ENCODE results near the gene HNRNPUL2.
"Not testable (repeated sequence)": the region's sequence is repeated elsewhere in the genome, so short reads cannot be mapped to it uniquely, and the experiment has no call there.

Gene HNRNPUL2

GRCh38 chr11:62705413-62705812, 21.8 kb downstream of the HNRNPUL2 start:
- peaks cover 47% of the 10 kb centered on the region for H3K36me3 ChIP-seq (ENCODE audit: insufficient read depth, low read length)
- no peaks in the 10 kb centered on the region for H3K79me2 ChIP-seq (ENCODE audit: insufficient read depth, low read length)
- H2AFZ ChIP-seq (ENCODE audit: low read length) = no peak overlapping the region

DNA sequence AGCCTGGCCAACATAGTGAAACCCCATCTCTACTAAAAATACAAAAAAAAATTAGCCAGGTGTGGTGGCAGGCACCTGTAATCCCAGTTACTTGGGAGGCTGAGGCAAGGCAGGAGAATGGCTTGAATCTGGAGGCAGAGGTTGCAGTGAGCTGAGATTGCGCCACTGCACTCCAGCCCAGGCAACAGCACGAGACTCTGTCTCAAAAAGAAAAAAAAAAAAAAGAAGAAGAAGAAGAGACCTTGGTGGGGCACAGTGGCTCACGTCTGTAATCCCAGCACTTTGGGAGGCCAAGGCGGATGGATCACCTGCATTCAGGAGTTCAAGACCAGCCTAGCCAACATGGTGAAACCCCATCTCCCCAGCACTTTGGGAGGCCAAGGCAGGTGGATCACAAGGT, 23.3 kb downstream of the HNRNPUL2 start:
- H3K4me2 ChIP-seq (ENCODE audit: low read length) = not testable (repeated sequence)

More at GRCh38 chr11:62705413-62705812, 21.8 kb downstream of the HNRNPUL2 start:
- no peaks in the 10 kb centered on the region for H3K27me3 ChIP-seq (ENCODE audit: insufficient read depth, low read length)
- H3K4me3 ChIP-seq (ENCODE audit: low read depth, low read length, poor library complexity, severe bottlenecking) = peak overlapping the region; percentile 71
- H3K9me2 ChIP-seq (ENCODE audit: low read depth, low read length) = no peaks in the 10 kb centered on the region
- H4K20me1 ChIP-seq (ENCODE audit: insufficient read depth, low read length) = no peaks in the 10 kb centered on the region
- TF ChIP-seq EZH2 (IDR thresholded peaks at IDR 0.05; ENCODE audit: borderline replicate concordance, low read length) (no peak), CTCF (IDR thresholded peaks at IDR 0.05; ENCODE audit: low read length) (no peak)
- 0 out of 2 replicates have a peak, but pooled peaks cover 7% of the 10 kb centered on the region for H3F3A ChIP-seq (ENCODE audit: insufficient read depth, low read length)
- peak overlapping the region; percentile 90 for H3K4me2 ChIP-seq (ENCODE audit: low read length)
- peak overlapping the region; percentile 47 for H3K27ac ChIP-seq (ENCODE audit: low read depth, low read length, poor library complexity, severe bottlenecking)
- peaks cover 48% of the 10 kb centered on the region for H3K4me1 ChIP-seq (ENCODE audit: insufficient read depth, low read length, severe bottlenecking)
- H3K9ac ChIP-seq (ENCODE audit: low read length) = peak overlapping the region; percentile 77
- no peaks in the 10 kb centered on the region for H3K9me3 ChIP-seq (ENCODE audit: low read length)

DNA sequence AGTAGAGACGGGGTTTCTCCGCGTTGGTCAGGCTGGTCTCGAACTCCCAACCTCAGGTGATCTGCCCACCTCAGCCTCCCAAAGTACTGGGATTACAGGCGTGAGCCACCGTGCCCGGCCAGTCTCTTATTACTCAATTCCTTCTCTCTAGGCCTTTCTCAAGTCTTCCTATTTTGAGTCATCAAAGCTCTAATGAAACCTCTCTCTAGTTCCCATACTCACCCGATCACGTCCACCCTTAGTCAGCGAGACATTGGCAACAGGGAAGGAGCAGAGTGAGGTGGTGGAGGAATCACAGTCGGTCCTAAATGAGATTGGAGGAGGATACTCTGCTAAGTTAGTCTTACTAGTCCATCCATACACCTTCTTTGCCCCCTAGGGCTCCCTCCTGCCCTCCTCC, 25.0 kb downstream of the HNRNPUL2 start:
- TF ChIP-seq EZH2 (IDR thresholded peaks at IDR 0.05; ENCODE audit: borderline replicate concordance, low read length) (no peak), CTCF (IDR thresholded peaks at IDR 0.05; ENCODE audit: low read length) (no peak)
- Histone ChIP-seq H3K27ac (ENCODE audit: low read depth, low read length, poor library complexity, severe bottlenecking) (no peak overlapping the region), H3K79me2 (ENCODE audit: insufficient read depth, low read length) (no peaks in the 10 kb centered on the region), H3K9me3 (ENCODE audit: low read length) (no peaks in the 10 kb centered on the region), H2AFZ (ENCODE audit: low read length) (no peak overlapping the region), H3K4me1 (ENCODE audit: insufficient read depth, low read length, severe bottlenecking) (peaks cover 17% of the 10 kb centered on the region), H3K9ac (ENCODE audit: low read length) (no peak overlapping the region), H3K9me2 (ENCODE audit: low read depth, low read length) (no peaks in the 10 kb centered on the region), H4K20me1 (ENCODE audit: insufficient read depth, low read length) (no peaks in the 10 kb centered on the region), H3K27me3 (ENCODE audit: insufficient read depth, low read length) (no peaks in the 10 kb centered on the region), H3F3A (ENCODE audit: insufficient read depth, low read length) (0 out of 2 replicates have a peak, but pooled peaks cover under 1% of the 10 kb centered on the region), H3K4me3 (ENCODE audit: low read depth, low read length, poor library complexity, severe bottlenecking) (no peak overlapping the region), H3K4me2 (ENCODE audit: low read length) (no peak overlapping the region), H3K36me3 (ENCODE audit: insufficient read depth, low read length) (peaks cover 52% of the 10 kb centered on the region)

More for the DNA sequence above, 23.3 kb downstream of the HNRNPUL2 start:
- H3K27ac ChIP-seq (ENCODE audit: low read depth, low read length, poor library complexity, severe bottlenecking); H3K9me2 ChIP-seq (ENCODE audit: low read depth, low read length); H3K4me3 ChIP-seq (ENCODE audit: low read depth, low read length, poor library complexity, severe bottlenecking); H3K27me3 ChIP-seq (ENCODE audit: insufficient read depth, low read length); H2AFZ ChIP-seq (ENCODE audit: low read length); H4K20me1 ChIP-seq (ENCODE audit: insufficient read depth, low read length); H3K9me3 ChIP-seq (ENCODE audit: low read length); H3K79me2 ChIP-seq (ENCODE audit: insufficient read depth, low read length); H3F3A ChIP-seq (ENCODE audit: insufficient read depth, low read length); H3K9ac ChIP-seq (ENCODE audit: low read length): not testable (repeated sequence)
- H3K36me3 ChIP-seq (ENCODE audit: insufficient read depth, low read length) = peaks cover 52% of the 10 kb centered on the region
- H3K4me1 ChIP-seq (ENCODE audit: insufficient read depth, low read length, severe bottlenecking) = peaks cover 34% of the 10 kb centered on the region

GRCh38 chr11:62694455-62695167, 32.6 kb downstream of the HNRNPUL2 start:
- no peaks in the 10 kb centered on the region for H3K27me3 ChIP-seq (ENCODE audit: insufficient read depth, low read length)
- peaks cover 54% of the 10 kb centered on the region for H3K36me3 ChIP-seq (ENCODE audit: insufficient read depth, low read length)
- no peak for TF ChIP-seq EZH2 (IDR thresholded peaks at IDR 0.05; ENCODE audit: borderline replicate concordance, low read length)
- peak; percentile 88 for TF ChIP-seq CTCF (IDR thresholded peaks at IDR 0.05; ENCODE audit: low read length)
- H3K4me2 ChIP-seq (ENCODE audit: low read length) = no peak overlapping the region
- no peak overlapping the region for H3K4me3 ChIP-seq (ENCODE audit: low read depth, low read length, poor library complexity, severe bottlenecking)
- H2AFZ ChIP-seq (ENCODE audit: low read length) = no peak overlapping the region
- no peaks in the 10 kb centered on the region for H3K79me2 ChIP-seq (ENCODE audit: insufficient read depth, low read length)
- H3K27ac ChIP-seq (ENCODE audit: low read depth, low read length, poor library complexity, severe bottlenecking) = no peak overlapping the region
- H3K9me2 ChIP-seq (ENCODE audit: low read depth, low read length) = no peaks in the 10 kb centered on the region
- no peaks in the 10 kb centered on the region for H4K20me1 ChIP-seq (ENCODE audit: insufficient read depth, low read length)
- no peak overlapping the region; the same call in 1 of the 2 replicates for H3K9ac ChIP-seq (ENCODE audit: low read length)
- H3K9me3 ChIP-seq (ENCODE audit: low read length) = no peaks in the 10 kb centered on the region
- H3K4me1 ChIP-seq (ENCODE audit: insufficient read depth, low read length, severe bottlenecking) = no peaks in the 10 kb centered on the region
- H3F3A ChIP-seq (ENCODE audit: insufficient read depth, low read length) = no peaks in the 10 kb centered on the region

DNA sequence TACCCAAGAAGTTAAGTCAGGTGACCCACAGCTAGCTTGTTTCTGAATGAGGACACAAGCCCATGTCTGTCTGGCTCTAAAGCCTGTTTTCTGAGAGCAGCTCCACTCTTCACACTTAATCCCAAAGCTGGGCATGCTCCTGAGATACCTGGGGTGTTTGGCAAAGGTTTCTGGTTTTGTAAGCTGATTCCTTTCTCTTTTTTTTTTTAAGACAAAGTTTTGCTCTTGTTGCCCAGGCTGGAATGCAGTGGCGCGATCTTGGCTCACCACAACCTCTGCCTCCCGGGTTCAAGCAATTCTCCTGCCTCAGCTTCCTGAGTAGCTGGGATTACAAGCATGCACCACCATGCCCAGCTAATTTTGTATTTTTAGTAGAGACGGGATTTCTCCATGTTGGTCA, 33.6 kb downstream of the HNRNPUL2 start:
- not testable (repeated sequence) for H3K27me3 ChIP-seq (ENCODE audit: insufficient read depth, low read length); H3F3A ChIP-seq (ENCODE audit: insufficient read depth, low read length); H3K27ac ChIP-seq (ENCODE audit: low read depth, low read length, poor library complexity, severe bottlenecking); H3K4me1 ChIP-seq (ENCODE audit: insufficient read depth, low read length, severe bottlenecking); H3K9me2 ChIP-seq (ENCODE audit: low read depth, low read length); H3K4me2 ChIP-seq (ENCODE audit: low read length); H3K9me3 ChIP-seq (ENCODE audit: low read length); H3K9ac ChIP-seq (ENCODE audit: low read length); H2AFZ ChIP-seq (ENCODE audit: low read length); H4K20me1 ChIP-seq (ENCODE audit: insufficient read depth, low read length); H3K4me3 ChIP-seq (ENCODE audit: low read depth, low read length, poor library complexity, severe bottlenecking); H3K79me2 ChIP-seq (ENCODE audit: insufficient read depth, low read length)
- peaks cover 52% of the 10 kb centered on the region for H3K36me3 ChIP-seq (ENCODE audit: insufficient read depth, low read length)

Measured in OCI-LY1 (cell line).